ENCODE data around the gene WT1.
A peak's percentile ranks its signal among the peaks of the same experiment; 100 is the strongest.
"Not testable (repeated sequence)": the region's sequence is repeated elsewhere in the genome, so short reads cannot be mapped to it uniquely, and the experiment has no call there.

Gene WT1

DNA sequence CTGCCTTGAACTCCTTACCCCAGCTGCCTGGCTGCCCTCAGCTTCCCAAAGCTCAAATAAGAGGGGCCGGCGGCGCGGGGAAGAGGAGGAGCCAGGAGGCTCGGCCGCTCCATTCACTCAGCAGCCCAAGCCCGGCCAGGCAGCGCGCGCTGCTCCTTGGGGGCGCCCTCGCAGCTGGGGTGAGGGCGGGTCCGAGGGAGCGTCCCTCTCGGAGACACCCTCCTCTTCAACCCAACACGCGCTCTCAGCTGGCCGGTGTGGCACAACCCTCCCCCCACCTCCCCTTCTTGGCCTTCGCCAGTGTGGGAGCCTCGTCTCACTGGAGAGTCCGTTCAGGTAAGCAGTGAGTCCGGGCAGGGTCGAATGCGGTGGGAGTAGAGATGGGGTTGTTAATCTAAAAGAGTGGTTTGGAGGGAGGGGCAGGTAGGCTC is at the start of gene WT1:
WT1 (minus strand) TSS at position 29 of the 431 bp plus-strand sequence.
- DNase-seq, result peak; percentile 68

DNA sequence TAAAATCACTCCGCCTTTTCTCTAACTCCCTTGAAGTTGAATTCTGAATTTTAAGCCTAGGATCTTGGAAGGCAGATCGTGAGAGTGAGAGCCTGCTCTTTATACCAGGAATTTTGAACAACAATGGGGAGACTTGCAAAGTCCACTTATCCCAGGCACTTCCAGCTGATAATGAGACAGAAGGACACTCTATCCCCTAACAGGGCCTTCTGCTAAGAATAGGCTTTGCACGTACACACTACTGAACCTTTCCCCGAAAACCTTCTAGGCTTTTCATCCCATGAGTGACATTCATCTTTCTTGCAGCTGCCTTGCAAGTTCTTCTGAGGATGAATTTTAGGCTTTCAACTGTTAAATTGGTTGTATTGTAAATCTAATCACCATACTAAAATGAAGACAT is 44.0 kb upstream of the WT1 start:
- no peak for DNase-seq

DNA sequence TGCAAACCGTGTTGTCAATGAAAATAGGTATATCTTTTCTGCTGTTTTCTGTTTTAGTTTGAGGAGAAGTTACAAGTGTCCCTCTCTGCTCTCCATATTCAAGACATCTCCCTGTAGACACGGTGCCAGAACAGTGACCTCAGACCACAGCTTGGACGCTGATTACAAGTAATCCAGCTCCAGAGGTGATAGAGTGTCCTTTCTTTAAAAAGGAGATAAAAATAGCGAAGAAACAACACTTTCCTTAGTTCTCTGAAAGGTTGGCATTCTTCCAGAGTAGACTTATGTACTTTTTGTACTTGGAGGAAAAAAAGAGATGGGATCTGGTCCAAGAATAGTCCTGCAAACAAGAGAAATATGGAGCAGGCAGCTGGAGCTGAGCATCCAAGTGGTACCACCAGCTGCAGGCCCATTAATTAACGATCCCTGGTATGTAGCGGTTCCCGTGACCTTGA is 43.0 kb upstream of the WT1 start:
- no peak for DNase-seq

DNA sequence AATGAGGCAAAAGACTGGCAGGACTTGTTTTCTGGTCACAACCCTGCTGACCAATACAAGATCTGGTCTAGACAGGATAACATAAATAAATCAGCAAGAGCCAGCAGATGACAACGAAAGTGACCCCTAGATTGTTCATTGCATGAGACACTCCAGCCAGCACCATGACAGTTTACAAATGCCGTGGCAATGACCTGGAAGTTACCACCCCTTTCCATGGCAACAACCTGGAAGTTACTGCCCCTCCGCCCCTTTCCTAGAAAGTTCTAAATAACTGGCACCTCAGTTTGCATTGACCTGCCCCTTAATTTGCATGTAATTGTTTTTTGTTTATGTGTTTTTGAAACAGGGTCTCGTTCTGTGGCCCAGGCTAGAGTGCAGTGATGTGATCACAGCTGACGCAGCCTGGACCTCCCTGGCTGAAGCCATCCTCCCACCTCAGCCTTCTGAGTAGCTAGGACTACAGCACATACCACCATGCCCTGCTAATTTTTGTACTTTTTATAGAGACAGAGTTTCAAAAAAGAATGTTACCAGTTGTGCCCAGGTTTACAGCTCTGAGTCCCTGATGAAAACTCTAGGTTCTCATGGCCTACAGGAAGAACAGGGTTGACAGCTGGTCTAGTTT is 38.1 kb upstream of the WT1 start:
- DNase-seq, result no peak

- no peak for DNase-seq
Observed at GRCh38 chr11:32472226-32472625, 36.9 kb upstream of the WT1 start.

- DNase-seq, result not testable (repeated sequence)
Observed at GRCh38 chr11:32471544-32471943, 36.2 kb upstream of the WT1 start.

GRCh38 chr11:32469791-32470190 is 34.5 kb upstream of the WT1 start:
- no peak for DNase-seq

- DNase-seq, result no peak
Observed at GRCh38 chr11:32466279-32466915, 31.1 kb upstream of the WT1 start.

DNA sequence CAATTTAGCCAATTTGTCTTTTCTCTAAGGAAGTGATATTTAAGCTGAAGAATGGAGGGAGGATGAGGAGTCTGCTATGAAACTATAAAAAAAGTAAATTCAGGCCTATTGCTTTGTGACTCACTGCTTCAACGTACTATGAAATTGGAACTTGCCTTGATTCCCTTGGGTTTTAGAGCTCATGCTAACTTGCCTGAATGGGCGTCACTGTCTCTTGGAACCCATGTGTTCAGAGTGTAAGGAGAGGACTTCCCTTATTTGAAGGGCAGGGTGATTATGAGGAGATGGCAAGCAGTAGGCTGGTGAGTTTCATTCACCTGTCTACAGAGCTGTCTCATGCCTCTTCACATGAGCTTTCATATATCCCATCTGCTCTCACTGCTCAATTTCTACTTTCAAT is 28.7 kb upstream of the WT1 start:
- no peak for DNase-seq

GRCh38 chr11:32462011-32462690 is 26.8 kb upstream of the WT1 start:
- DNase-seq, result no peak

- no peak for DNase-seq
Observed at GRCh38 chr11:32456864-32457263, 21.5 kb upstream of the WT1 start.

GRCh38 chr11:32454993-32455392 is 19.7 kb upstream of the WT1 start:
- DNase-seq, result no peak

- no peak for DNase-seq
Observed at GRCh38 chr11:32451808-32452207, 16.5 kb upstream of the WT1 start.

DNA sequence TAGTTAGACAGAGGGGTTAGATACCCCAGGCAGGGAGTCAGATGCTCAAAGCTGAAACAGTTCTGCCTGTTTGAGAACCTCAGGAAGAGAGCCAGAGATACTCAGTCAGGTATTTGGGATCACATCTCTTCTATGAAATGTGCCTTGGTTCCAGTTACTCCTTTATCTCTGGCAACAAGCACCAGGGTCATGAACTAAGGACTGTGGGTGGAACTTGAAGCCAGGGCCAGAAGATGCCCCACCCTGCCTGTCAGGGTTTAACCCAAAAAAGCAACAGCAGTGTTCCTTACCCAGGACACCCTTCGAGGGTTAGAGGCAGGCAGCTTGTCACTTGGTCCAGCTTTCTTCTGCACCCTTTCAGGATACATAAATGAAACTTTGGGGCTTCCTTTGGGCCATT is 15.0 kb upstream of the WT1 start:
- no peak for DNase-seq

DNA sequence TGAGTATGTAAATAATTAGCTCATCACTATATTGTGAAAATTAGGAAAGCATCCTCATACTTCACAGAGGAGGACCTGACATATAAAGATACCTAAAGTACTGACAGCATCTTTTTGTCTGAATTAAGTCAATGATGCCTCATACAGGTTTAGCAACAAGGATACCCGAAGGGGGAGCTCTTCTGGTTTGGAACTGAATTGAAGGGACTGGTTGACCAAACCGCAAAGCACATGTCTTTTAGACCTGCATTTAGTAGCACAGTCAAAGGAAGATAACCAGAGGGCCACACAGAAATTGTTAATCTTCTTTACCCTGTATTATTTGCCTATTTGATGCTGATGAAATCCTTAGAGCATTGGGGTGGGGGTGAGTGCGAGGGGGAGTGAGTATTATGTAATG is 12.9 kb upstream of the WT1 start:
- DNase-seq, result no peak

DNA sequence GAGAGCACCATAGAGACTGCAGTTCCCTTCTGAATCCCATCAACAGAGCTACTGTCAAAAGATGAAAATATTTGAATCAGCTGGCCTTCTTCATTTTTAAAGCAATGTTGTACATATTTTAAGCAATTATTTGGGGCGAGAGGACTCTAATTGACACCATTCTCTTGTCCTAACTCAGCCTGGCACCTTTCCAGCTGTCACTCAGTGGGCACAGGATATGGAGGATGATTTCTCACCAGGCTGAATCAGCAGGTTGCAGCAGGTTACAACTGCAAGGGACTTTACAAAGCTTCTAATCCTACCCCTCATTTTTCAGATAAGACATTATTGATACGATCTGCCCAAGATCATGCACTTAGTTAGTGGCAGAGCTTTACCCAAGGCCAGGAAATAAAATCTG is 11.9 kb upstream of the WT1 start:
- DNase-seq, result no peak

DNA sequence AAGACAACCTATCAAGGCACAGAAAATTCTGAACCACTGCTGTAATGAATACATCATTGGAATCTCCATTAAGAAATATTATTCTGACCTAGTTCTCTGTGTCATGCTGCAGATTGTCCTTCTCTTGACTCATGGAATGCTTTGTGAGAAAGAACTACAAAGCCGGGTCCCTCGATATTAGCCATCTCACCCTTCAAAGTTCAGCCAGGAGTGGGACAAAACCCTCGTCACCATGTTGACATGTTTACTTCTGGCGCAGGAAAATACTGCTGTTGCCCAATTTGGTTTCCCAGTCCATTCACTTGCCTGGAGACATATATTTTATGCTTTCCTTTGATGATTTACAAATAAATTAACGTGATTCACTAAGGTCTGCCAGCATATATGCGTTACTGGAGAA is 10.9 kb upstream of the WT1 start:
- no peak for DNase-seq

GRCh38 chr11:32444186-32444585 is 8.8 kb upstream of the WT1 start:
- DNase-seq, result no peak

DNA sequence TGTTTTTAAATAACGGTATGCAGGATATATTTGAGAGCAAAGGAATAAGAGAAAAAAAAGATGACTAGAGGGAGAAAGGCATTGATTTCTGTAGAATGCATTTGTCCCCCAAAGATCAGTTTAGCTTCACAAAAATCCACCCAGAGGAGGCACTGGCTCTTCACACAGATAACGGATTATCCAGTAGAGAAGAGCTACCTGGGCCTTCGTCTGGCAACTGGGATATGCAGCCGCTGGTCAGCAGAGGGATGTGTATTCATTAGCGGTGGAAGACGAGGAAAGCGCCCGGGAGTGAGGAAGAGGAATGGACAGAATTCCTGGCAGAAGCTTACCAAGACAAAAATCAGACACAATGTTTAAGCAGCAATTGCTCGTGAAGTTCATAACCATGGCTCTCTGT is 5.6 kb upstream of the WT1 start:
- DNase-seq, result no peak

DNA sequence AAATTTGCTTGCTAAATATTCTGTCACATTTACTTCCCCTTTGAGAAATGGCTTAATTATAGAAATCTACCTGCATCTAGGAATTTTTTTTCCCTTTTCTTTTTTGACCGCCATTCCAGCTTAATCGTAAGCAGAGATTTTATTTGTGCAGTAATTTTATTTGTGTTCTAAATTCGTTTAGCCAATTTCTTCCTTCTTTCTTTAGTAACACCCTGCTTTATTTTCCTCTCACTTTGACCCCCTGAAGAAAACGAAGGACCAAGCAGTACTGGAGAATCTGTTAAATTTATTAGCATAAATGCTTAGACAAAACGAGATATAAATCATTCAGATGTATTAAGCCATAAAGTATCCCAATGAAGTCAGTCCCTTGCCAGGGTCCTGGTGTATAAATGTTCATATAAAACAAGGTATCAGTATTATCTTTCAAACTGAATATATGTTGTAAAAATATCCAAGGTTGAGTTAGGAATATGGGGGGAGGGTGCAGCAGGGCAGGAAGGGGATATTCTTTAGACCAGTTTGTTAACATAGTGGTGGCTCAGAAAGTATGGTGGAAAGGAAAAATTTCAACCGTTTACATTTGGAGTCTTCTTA is 5.1 kb upstream of the WT1 start:
- DNase-seq, result no peak

- no peak for DNase-seq
Observed at GRCh38 chr11:32439501-32440210, 4.3 kb upstream of the WT1 start.

DNA sequence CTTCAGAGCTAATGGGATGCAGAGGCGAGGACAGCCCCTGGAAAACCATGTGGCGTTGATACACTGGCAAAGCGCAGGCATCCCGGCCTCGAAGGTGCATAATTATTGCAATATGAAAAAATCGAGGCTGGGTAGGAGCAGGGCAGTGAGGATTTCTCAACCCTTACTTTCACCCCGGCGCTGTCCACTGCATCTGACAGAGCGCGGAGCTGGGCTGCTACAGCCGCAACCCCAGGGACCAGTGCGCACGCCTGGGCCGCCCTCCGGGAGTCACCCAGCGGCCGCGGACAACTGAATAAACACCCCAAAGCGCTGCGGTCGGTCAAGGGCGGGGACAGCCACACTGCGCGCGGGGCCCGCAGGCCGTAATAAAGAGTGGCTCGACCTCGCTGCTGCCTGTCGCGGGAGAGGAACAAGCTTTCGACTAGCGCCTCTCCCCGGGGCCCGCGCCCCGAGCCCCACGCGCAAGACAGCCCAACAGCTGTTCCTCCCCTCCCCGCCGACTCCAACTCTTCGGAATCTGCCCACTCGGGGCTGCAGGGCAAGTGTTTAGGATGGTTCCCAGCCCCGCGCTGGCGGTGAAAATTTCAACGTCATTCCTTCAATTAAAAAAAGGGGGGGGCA is 3.6 kb upstream of the WT1 start:
- DNase-seq, result no peak

GRCh38 chr11:32438346-32438865 is 3.1 kb upstream of the WT1 start:
- DNase-seq, result no peak
